ENCODE results near the gene MGAT4A.

DNA sequence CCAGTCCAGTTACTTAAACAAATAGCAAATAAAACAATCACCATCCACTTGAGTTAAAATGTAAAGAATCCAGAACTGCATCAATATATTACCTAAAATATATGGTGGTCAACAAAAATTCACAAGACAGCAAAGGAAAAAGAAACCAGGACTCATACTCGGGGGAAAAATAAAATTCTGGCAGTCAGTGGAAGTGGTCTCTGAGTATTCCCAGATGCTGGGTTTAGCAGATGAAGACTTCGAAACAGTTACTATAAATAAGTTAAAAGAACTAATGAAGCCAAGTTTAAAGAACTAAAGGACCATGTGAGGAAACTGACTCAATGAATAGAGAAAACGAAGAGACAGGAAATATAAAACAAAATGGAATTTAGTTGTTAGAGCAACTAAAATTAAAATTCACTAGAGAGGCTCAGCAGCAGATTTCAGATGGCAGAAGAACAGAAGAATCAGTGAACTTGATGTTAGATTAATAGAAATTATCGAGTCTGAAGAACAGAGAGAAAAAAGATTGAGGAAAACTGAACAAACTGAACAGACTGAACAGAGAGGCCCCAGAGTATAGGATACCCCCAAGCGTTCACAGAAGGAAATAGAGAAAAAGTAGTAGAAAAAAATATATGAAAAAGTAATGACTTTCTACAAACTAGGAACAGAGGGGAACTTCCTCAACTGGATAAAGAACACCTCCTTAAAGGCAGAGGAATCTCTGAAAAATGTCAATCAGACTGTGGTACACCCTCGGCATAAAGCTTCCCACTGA lies 27.9 kb downstream of the MGAT4A start:
- TF ChIP-seq PCBP1 (IDR thresholded peaks at IDR 0.05; ENCODE audit: low read depth, low read length, poor library complexity, severe bottlenecking) (no peak), ZNF507 (tag; conservative IDR thresholded peaks at IDR 0.05) (no peak), POLR2A (conservative IDR thresholded peaks at IDR 0.05) (no peak), EWSR1 (IDR thresholded peaks at IDR 0.05; ENCODE audit: borderline replicate concordance, low read depth, partially characterized antibody) (no peak), CBX5 (IDR thresholded peaks at IDR 0.05; ENCODE audit: borderline replicate concordance, low read depth) (no peak), FOSL1 (tag; conservative IDR thresholded peaks at IDR 0.05) (no peak), TAF1 (IDR thresholded peaks at IDR 0.05; ENCODE audit: control insufficient read depth, extremely low read depth, insufficient read depth, low read length, severe bottlenecking) (no peak), JUNB (CRISPR knock-in tag; conservative IDR thresholded peaks at IDR 0.05) (no peak), MTA1 (IDR thresholded peaks at IDR 0.05; ENCODE audit: borderline replicate concordance) (no peak)
- TF ChIP-seq, protein P1, sequence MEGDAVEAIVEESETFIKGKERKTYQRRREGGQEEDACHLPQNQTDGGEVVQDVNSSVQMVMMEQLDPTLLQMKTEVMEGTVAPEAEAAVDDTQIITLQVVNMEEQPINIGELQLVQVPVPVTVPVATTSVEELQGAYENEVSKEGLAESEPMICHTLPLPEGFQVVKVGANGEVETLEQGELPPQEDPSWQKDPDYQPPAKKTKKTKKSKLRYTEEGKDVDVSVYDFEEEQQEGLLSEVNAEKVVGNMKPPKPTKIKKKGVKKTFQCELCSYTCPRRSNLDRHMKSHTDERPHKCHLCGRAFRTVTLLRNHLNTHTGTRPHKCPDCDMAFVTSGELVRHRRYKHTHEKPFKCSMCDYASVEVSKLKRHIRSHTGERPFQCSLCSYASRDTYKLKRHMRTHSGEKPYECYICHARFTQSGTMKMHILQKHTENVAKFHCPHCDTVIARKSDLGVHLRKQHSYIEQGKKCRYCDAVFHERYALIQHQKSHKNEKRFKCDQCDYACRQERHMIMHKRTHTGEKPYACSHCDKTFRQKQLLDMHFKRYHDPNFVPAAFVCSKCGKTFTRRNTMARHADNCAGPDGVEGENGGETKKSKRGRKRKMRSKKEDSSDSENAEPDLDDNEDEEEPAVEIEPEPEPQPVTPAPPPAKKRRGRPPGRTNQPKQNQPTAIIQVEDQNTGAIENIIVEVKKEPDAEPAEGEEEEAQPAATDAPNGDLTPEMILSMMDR (IDR thresholded peaks at IDR 0.05 in 2 of 3, conservative IDR thresholded peaks at IDR 0.05 in 1 of 3; ENCODE audit: insufficient read depth in 2 of 3, low read depth in 1 of 3, low read length in 3 of 3): no peak

Data from K562 (cell line).